ENCODE results near the gene EPAS1. TPM values are rescaled to one million over a fixed set of nuclear protein-coding genes. Genes with fewer than 3 reads are reported as not detected.

EPAS1 gene
- total RNA-seq, 1 experiment from 2014 or later = 43.2 TPM

DNA sequence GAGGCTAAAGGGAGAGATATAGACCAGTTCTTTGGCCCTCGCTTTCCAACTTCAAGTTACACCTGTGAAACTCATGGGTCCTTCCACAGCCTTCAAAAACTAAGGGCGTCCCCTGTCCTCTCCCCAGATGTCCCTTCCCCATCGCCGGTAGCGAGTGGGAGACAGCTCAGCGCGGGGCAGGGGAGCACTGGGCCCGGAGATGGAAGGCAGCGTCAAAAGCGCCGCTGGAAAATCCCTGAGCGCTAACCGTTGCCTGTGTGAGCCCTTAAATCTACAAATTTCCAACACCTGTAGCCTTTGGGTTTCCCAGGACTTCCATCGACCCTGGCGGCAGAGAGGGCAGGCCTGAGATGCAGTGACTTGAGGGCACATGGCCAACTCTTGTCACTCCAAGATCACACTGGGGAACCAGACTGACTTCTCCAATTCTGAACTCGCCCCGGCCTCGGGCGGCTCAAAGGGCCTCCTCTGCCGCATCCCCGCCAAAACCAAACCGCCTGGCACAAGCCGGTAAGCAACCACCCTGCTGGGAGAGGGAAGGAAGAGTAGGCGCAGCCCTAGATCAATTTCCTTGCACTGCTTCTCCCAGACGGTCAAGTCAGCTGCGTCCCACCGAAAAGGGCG is 879 bp upstream of the EPAS1 start:
- no peaks in the 10 kb centered on the region for H3K9me3 ChIP-seq (ENCODE audit: low read length)
- no peak overlapping the region for H3K27ac ChIP-seq (ENCODE audit: low read length)
- H3K9ac ChIP-seq (ENCODE audit: low read length) = peak overlapping the region; percentile 44
- CTCF ChIA-PET = interaction anchor here (0.7 kb wide), 1 partner anchor 283 kb away, joined by 3 read pairs; no protein-coding TSS in a partner anchor
- intact Hi-C loops (cut with micrococcal nuclease) = loop anchor here (5.0 kb wide), 1 partner anchor 304 kb away; no protein-coding TSS in a partner anchor
- H2AFZ ChIP-seq (ENCODE audit: low read length) = peak overlapping the region; percentile 82
- H3K9me2 ChIP-seq (replicated peaks; ENCODE audit: low read length) = no peaks in the 10 kb centered on the region
- peak overlapping the region; percentile 90 for H3K4me2 ChIP-seq (ENCODE audit: low read length)
- H4K20me1 ChIP-seq (ENCODE audit: low read length) = peaks cover 17% of the 10 kb centered on the region
- BruUV-seq (replicated peaks) = no TSS peak
- peaks cover 37% of the 10 kb centered on the region for H3K79me2 ChIP-seq (ENCODE audit: low read length)
- H3F3A ChIP-seq (ENCODE audit: low read length, unreplicated experiment) = no peaks in the 10 kb centered on the region
- TF ChIP-seq, protein P1, sequence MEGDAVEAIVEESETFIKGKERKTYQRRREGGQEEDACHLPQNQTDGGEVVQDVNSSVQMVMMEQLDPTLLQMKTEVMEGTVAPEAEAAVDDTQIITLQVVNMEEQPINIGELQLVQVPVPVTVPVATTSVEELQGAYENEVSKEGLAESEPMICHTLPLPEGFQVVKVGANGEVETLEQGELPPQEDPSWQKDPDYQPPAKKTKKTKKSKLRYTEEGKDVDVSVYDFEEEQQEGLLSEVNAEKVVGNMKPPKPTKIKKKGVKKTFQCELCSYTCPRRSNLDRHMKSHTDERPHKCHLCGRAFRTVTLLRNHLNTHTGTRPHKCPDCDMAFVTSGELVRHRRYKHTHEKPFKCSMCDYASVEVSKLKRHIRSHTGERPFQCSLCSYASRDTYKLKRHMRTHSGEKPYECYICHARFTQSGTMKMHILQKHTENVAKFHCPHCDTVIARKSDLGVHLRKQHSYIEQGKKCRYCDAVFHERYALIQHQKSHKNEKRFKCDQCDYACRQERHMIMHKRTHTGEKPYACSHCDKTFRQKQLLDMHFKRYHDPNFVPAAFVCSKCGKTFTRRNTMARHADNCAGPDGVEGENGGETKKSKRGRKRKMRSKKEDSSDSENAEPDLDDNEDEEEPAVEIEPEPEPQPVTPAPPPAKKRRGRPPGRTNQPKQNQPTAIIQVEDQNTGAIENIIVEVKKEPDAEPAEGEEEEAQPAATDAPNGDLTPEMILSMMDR (conservative IDR thresholded peaks at IDR 0.05; ENCODE audit: low read depth, low read length) = no peak
- TF ChIP-seq EZH2 (IDR thresholded peaks at IDR 0.05; ENCODE audit: low read length, unreplicated experiment) (no peak), EZH2phosphoT487 (IDR thresholded peaks at IDR 0.05; ENCODE audit: borderline replicate concordance, low read length) (no peak)
- no peaks in the 10 kb centered on the region for H3K36me3 ChIP-seq (ENCODE audit: low read depth, low read length)
- peaks cover 9% of the 10 kb centered on the region for H3K4me1 ChIP-seq (ENCODE audit: insufficient read depth, low read length)
- peak; percentile 11 for DNase-seq
- peak; percentile 4 for ATAC-seq
- POLR2A ChIA-PET (ENCODE audit: unreplicated experiment) = no interaction called here
- peak overlapping the region; percentile 71 for H3K4me3 ChIP-seq (ENCODE audit: low read length)
- no peaks in the 10 kb centered on the region for H3K27me3 ChIP-seq (ENCODE audit: low read length)

DNA sequence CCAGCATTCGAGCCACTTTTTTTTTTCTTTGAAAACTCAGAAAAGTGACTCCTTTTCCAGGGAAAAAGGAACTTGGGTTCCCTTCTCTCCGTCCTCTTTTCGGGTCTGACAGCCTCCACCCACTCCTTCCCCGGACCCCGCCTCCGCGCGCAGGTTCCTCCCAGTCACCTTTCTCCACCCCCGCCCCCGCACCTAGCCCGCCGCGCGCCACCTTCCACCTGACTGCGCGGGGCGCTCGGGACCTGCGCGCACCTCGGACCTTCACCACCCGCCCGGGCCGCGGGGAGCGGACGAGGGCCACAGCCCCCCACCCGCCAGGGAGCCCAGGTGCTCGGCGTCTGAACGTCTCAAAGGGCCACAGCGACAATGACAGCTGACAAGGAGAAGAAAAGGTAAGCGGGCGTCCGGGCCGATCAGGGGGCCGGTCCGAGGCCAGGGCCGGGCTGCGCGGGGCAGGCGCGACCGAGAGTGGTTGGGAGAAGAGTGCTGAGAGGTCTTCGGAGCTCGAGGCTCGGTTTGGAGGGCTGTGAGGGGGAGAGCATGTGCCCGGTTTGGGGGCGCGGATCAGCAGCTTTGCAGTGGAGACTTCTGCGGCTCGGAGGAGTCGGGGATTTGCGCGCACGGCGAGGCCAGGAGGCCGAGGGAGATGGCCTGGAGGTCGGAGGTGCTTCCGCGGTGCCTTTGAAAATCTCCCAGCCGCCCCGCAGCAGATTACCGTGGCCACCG is 502 bp downstream of the EPAS1 start:
- peak overlapping the region; percentile 98 for H3K4me3 ChIP-seq (ENCODE audit: low read length)
- peak overlapping the region; percentile 84 for H3K9ac ChIP-seq (ENCODE audit: low read length)
- DNase-seq = peak; percentile 71
- TF ChIP-seq, protein P1 (conservative IDR thresholded peaks at IDR 0.05; ENCODE audit: low read depth, low read length) = peak; percentile 33
- no peak for TF ChIP-seq EZH2 (IDR thresholded peaks at IDR 0.05; ENCODE audit: low read length, unreplicated experiment)
- no TSS peak for BruUV-seq (replicated peaks)
- H3K4me2 ChIP-seq (ENCODE audit: low read length) = peak overlapping the region; percentile 83
- no peaks in the 10 kb centered on the region for H3K9me3 ChIP-seq (ENCODE audit: low read length)
- peak overlapping the region; percentile 72 for H3K27ac ChIP-seq (ENCODE audit: low read length)
- intact Hi-C loops (cut with micrococcal nuclease) = loop anchor here (1.0 to 5.0 kb wide), 4 partner anchors 37 to 305 kb away; no protein-coding TSS in a partner anchor
- H2AFZ ChIP-seq (ENCODE audit: low read length) = peak overlapping the region; percentile 92
- H3K79me2 ChIP-seq (ENCODE audit: low read length) = peaks cover 51% of the 10 kb centered on the region
- ChIA-PET CTCF (interaction anchor here (0.6 kb wide), 1 partner anchor 687 kb away, joined by 4 read pairs; no protein-coding TSS in a partner anchor), POLR2A (ENCODE audit: unreplicated experiment) (interaction anchor here (0.7 kb wide), 2 partner anchors 12 to 199 kb away, joined by 3 read pairs; no protein-coding TSS in a partner anchor)
- peaks cover 17% of the 10 kb centered on the region for H4K20me1 ChIP-seq (ENCODE audit: low read length)
- H3K36me3 ChIP-seq (ENCODE audit: low read depth, low read length) = no peaks in the 10 kb centered on the region
- no peaks in the 10 kb centered on the region for H3F3A ChIP-seq (ENCODE audit: low read length, unreplicated experiment)
- ATAC-seq = peak; percentile 35
- H3K4me1 ChIP-seq (ENCODE audit: insufficient read depth, low read length) = peaks cover 9% of the 10 kb centered on the region
- H3K27me3 ChIP-seq (ENCODE audit: low read length) = no peaks in the 10 kb centered on the region
- no peaks in the 10 kb centered on the region for H3K9me2 ChIP-seq (replicated peaks; ENCODE audit: low read length)

DNA sequence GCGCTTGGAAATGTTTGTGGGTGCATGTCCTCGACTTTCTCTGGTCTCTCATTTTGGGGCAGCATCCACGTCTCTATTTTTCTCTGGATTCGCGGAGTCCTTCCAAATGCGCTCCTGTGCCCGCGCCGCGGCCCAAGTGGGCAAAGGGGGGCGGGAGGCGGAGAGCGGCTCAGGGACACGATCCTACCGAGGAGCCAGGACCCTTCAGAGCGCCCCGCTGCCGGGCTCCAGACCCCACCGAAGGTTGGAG is 990 bp downstream of the EPAS1 start:
- peak overlapping the region; percentile 72 for H3K27ac ChIP-seq (ENCODE audit: low read length)
- TF ChIP-seq EZH2phosphoT487 (IDR thresholded peaks at IDR 0.05; ENCODE audit: borderline replicate concordance, low read length) = no peak
- no peak for TF ChIP-seq EZH2 (IDR thresholded peaks at IDR 0.05; ENCODE audit: low read length, unreplicated experiment)
- TF ChIP-seq, protein P1 (conservative IDR thresholded peaks at IDR 0.05; ENCODE audit: low read depth, low read length) = no peak
- DNase-seq (no peak), ATAC-seq (no peak)
- H3K4me2 ChIP-seq (ENCODE audit: low read length) = peak overlapping the region; percentile 83
- peak overlapping the region; percentile 92 for H2AFZ ChIP-seq (ENCODE audit: low read length)
- H3K79me2 ChIP-seq (ENCODE audit: low read length) = peaks cover 56% of the 10 kb centered on the region
- no peaks in the 10 kb centered on the region for H3K36me3 ChIP-seq (ENCODE audit: low read depth, low read length)
- CTCF ChIA-PET = no interaction called here
- intact Hi-C loops (cut with micrococcal nuclease) = loop anchor here (1.0 to 5.0 kb wide), 4 partner anchors 37 to 306 kb away; no protein-coding TSS in a partner anchor
- peaks cover 12% of the 10 kb centered on the region for H3K4me1 ChIP-seq (ENCODE audit: insufficient read depth, low read length)
- peaks cover 17% of the 10 kb centered on the region for H4K20me1 ChIP-seq (ENCODE audit: low read length)
- H3F3A ChIP-seq (ENCODE audit: low read length, unreplicated experiment) = no peaks in the 10 kb centered on the region
- no peaks in the 10 kb centered on the region for H3K9me3 ChIP-seq (ENCODE audit: low read length)
- POLR2A ChIA-PET (ENCODE audit: unreplicated experiment) = interaction anchor here (0.7 kb wide), 1 partner anchor 11 kb away, joined by 3 read pairs; no protein-coding TSS in a partner anchor
- no peaks in the 10 kb centered on the region for H3K9me2 ChIP-seq (replicated peaks; ENCODE audit: low read length)
- TSS peak; percentile 53 for BruUV-seq (replicated peaks)
- peak overlapping the region; percentile 98 for H3K4me3 ChIP-seq (ENCODE audit: low read length)
- H3K27me3 ChIP-seq (ENCODE audit: low read length) = no peaks in the 10 kb centered on the region
- peak overlapping the region; percentile 84 for H3K9ac ChIP-seq (ENCODE audit: low read length)
